ENCODE results near the gene KPNA5. TPM values are rescaled to one million over a fixed set of nuclear protein-coding genes. Genes with fewer than 3 reads are reported as not detected.

The KPNA5 gene
- total RNA-seq, 1 experiment from 2014 or later, result 10.5 TPM

GRCh38 chr6:116764629-116764960 is 83.6 kb downstream of the KPNA5 start:
- Histone ChIP-seq H2BK5ac (ENCODE audit: insufficient read length, low read length) (no peak overlapping the region), H3K23me2 (ENCODE audit: insufficient read length, low read depth, low read length, poor library complexity, severe bottlenecking) (peaks cover 12% of the 10 kb centered on the region), H2BK120ac (ENCODE audit: low read depth, low read length, poor library complexity, severe bottlenecking) (no peak overlapping the region), H2BK12ac (ENCODE audit: insufficient read length, low read depth, low read length) (no peak overlapping the region), H2BK20ac (ENCODE audit: low read depth, low read length, poor library complexity, severe bottlenecking) (no peak overlapping the region), H2BK15ac (ENCODE audit: low read depth, low read length) (no peak overlapping the region), H2AK5ac (ENCODE audit: insufficient read length, low read length) (no peak overlapping the region), H3T11ph (ENCODE audit: low read length) (no peak overlapping the region), H3K23ac (ENCODE audit: insufficient read length, low read depth, low read length) (no peak overlapping the region), H3K79me1 (ENCODE audit: insufficient read depth, low read depth, low read length, poor library complexity, severe bottlenecking) (no peaks in the 10 kb centered on the region), H3K14ac (ENCODE audit: insufficient read depth, low read length) (no peak overlapping the region; the same call in 1 of the 2 replicates), H3K27ac (ENCODE audit: insufficient read length, low read depth, low read length) (no peak overlapping the region), H3K4me1 (ENCODE audit: insufficient read depth, low read length) (no peaks in the 10 kb centered on the region), H3K56ac (ENCODE audit: insufficient read length, low read depth, low read length) (no peak overlapping the region), H4K8ac (replicated peaks; ENCODE audit: insufficient read length, low read depth, low read length) (no peak overlapping the region), H2AFZ (ENCODE audit: low read length) (no peak overlapping the region), H3K9me3 (ENCODE audit: control insufficient read depth, low read depth, low read length) (no peaks in the 10 kb centered on the region), H4K20me1 (ENCODE audit: control insufficient read depth, insufficient read depth, insufficient read length) (no peaks in the 10 kb centered on the region), H3K4ac (ENCODE audit: low read depth, low read length) (no peak overlapping the region), H3K18ac (ENCODE audit: insufficient read length, low read depth, low read length) (no peak overlapping the region), H3K4me2 (ENCODE audit: insufficient read depth, insufficient read length, low read length) (peak overlapping the region; percentile 86), H4K5ac (ENCODE audit: insufficient read length, low read depth, low read length) (no peak overlapping the region), H4K91ac (ENCODE audit: insufficient read length, low read depth, low read length) (no peak overlapping the region), H3K27me3 (ENCODE audit: insufficient read depth, low read length) (peaks cover 17% of the 10 kb centered on the region; the same call in 1 of the 2 replicates), H3K9ac (ENCODE audit: extremely low read depth, insufficient read length, low read length) (peak overlapping the region; percentile 43), H3K79me2 (ENCODE audit: insufficient read depth, low read length) (no peaks in the 10 kb centered on the region)
- H3K4me3 Mint-ChIP-seq, result peak overlapping the region; percentile 71 to 84
- no CpG with 5 or more reads among the region's 19 CpGs for WGBS (ENCODE audit: extremely low coverage, insufficient read length, low lambda C conversion rate)
- peaks cover 42% of the 10 kb centered on the region for H3K27me3 Mint-ChIP-seq (ENCODE audit: low read depth)
- H3K27ac Mint-ChIP-seq, result 0 out of 7 replicates have a peak overlapping the region, but pooled peaks of 1 of the 3 experiments have one; percentile 37
- DNase-seq, result peak; percentile 69
- no peaks in the 10 kb centered on the region; a peak in 1 of 5 replicates for H3K9me3 Mint-ChIP-seq
- peaks cover 14 to 17% of the 10 kb centered on the region in 2 experiments for H3K4me1 Mint-ChIP-seq
- TF ChIP-seq, protein P1, sequence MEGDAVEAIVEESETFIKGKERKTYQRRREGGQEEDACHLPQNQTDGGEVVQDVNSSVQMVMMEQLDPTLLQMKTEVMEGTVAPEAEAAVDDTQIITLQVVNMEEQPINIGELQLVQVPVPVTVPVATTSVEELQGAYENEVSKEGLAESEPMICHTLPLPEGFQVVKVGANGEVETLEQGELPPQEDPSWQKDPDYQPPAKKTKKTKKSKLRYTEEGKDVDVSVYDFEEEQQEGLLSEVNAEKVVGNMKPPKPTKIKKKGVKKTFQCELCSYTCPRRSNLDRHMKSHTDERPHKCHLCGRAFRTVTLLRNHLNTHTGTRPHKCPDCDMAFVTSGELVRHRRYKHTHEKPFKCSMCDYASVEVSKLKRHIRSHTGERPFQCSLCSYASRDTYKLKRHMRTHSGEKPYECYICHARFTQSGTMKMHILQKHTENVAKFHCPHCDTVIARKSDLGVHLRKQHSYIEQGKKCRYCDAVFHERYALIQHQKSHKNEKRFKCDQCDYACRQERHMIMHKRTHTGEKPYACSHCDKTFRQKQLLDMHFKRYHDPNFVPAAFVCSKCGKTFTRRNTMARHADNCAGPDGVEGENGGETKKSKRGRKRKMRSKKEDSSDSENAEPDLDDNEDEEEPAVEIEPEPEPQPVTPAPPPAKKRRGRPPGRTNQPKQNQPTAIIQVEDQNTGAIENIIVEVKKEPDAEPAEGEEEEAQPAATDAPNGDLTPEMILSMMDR (conservative IDR thresholded peaks at IDR 0.05), result peak; percentile 39; the same call in 1 of the 3 replicates
- H3K36me3 Mint-ChIP-seq (ENCODE audit: insufficient read depth in 1 of 3, low read depth in 3 of 3), result no peaks in the 10 kb centered on the region; a peak in 2 of 7 replicates

All from H9 (cell line).